H1 (cell line): ENCODE measurements around the gene KCNAB2. TPM values are rescaled to one million over a fixed set of nuclear protein-coding genes. Genes with fewer than 3 reads are reported as not detected.

Experiments used
- CBX8 ChIP-seq: fragments of 300-800, 300-1000 bp; sonication (generic); IDR thresholded peaks from 2 replicates; pipeline ENCODE4 v1.7.1; 2016; ENCODE audit warnings: low read depth, low read length, borderline replicate concordance
- CREB1 ChIP-seq: IDR thresholded peaks from 2 replicates; pipeline ENCODE4 v1.6.1; 2012; ENCODE audit warnings: inconsistent platforms
- CTCF ChIP-seq, 3 experiments: IDR thresholded peaks; 1 replicate in 2 of 3; 2 replicates in 1 of 3; pipeline versions ENCODE4 v1.5.1 to v1.6.1; 2011; ENCODE audit warnings: low read length in 3 of 3, mild to moderate bottlenecking in 3 of 3, inconsistent platforms in 2 of 3, low read depth in 1 of 3, moderate library complexity in 1 of 3; ENCODE audit not compliant: insufficient read depth in 1 of 3; ENCODE audit errors: control extremely low read depth in 1 of 3
- E2F6 ChIP-seq: IDR thresholded peaks from 2 replicates; pipeline ENCODE4 v1.6.1; 2012; ENCODE audit warnings: inconsistent platforms
- EP300 ChIP-seq, 2 experiments: IDR thresholded peaks; 1 replicate in 1 of 2; 2 replicates in 1 of 2; pipeline ENCODE4 v1.6.1; 2011 to 2012; ENCODE audit warnings: low read depth in 2 of 2, low read length in 2 of 2, mild to moderate bottlenecking in 2 of 2, borderline replicate concordance in 1 of 2, inconsistent platforms in 1 of 2, moderate library complexity in 1 of 2
- MAX ChIP-seq: IDR thresholded peaks from 2 replicates; pipeline ENCODE4 v1.6.1; 2012; ENCODE audit warnings: inconsistent platforms
- NANOG ChIP-seq: IDR thresholded peaks from 2 replicates; pipeline ENCODE4 v1.6.1; 2011; ENCODE audit warnings: low read length, low read depth, mild to moderate bottlenecking, inconsistent platforms; ENCODE audit not compliant: insufficient read depth, poor library complexity, severe bottlenecking
- RFX5 ChIP-seq: IDR thresholded peaks from 2 replicates; pipeline ENCODE4 v1.6.1; 2011; ENCODE audit warnings: low read depth, low read length, improper control_type of control experiment, borderline replicate concordance
- SIRT6 ChIP-seq: IDR thresholded peaks from one replicate; pipeline ENCODE4 v1.7.1; 2012; ENCODE audit warnings: low read length, inconsistent platforms
- SP2 ChIP-seq: IDR thresholded peaks from 2 replicates; pipeline ENCODE4 v1.6.1; 2012; ENCODE audit warnings: mild to moderate bottlenecking, low read length, inconsistent platforms
- SP4 ChIP-seq: IDR thresholded peaks from 2 replicates; pipeline ENCODE4 v1.6.1; 2012; ENCODE audit warnings: low read length, inconsistent platforms
- USF2 ChIP-seq: IDR thresholded peaks from 2 replicates; pipeline ENCODE4 v1.6.1; 2011; ENCODE audit warnings: low read length, improper control_type of control experiment
- YY1 ChIP-seq: IDR thresholded peaks from 2 replicates; pipeline ENCODE4 v1.6.1; 2011; ENCODE audit warnings: low read depth, mild to moderate bottlenecking, low read length
- polyA plus RNA-seq, 7 experiments: library from polyadenylated mRNA; depleted of rRNA in 3 of 7; stranded (reverse) in 5 of 7; unstranded in 2 of 7; fragments of >200 nt in 5 of 7; fragments of 200-250 nt in 2 of 7; gene quantifications; 1 replicate in 5 of 7; 2 replicates in 1 of 7; 4 replicates in 1 of 7; pipeline versions ENCODE4 v1.2.1 to v1.2.3, GENCODE V29; 2011 to 2013; ENCODE audit warnings: missing spikeins in 2 of 7, mixed read lengths in 2 of 7
- total RNA-seq: library from RNA; stranded (reverse); fragmentation: NEBNext Ultra II Directional; extraction: Animal tissue kit (Norgen Biotek cat#: 25700); gene quantifications from 2 replicates; pipeline ENCODE4 v1.2.1, GENCODE V29; 2021

Gene KCNAB2
- total and polyA plus RNA-seq, 2 of the 8 experiments (the other 6 are each of a cell fraction or from before 2014, with no cell fraction given), result 4.5 to 7.0 TPM

- TF ChIP-seq CBX8 (no peak), YY1 (no peak), CTCF (IDR thresholded peaks at IDR 0.05; ENCODE audit: control extremely low read depth in 1 of 3, insufficient read depth in 1 of 3, low read depth in 1 of 3, low read length in 3 of 3) (no peak), USF2 (peak; percentile 65; the same call in 1 of the 2 replicates), SP2 (no peak), RFX5 (no peak), CREB1 (0 out of 2 replicates have a peak, but pooled peaks have one; percentile 3), EP300 (IDR thresholded peaks at IDR 0.05; ENCODE audit: borderline replicate concordance in 1 of 2, low read depth in 2 of 2, low read length in 2 of 2) (no peak), NANOG (no peak), MAX (peak; percentile 99), SP4 (no peak), SIRT6 (no peak), E2F6 (peak; percentile 95)
- TF ChIP-seq, all 59 proteins: peak for 7
Observed at GRCh38 chr1:6127587-6128163, 82.0 kb downstream of the KCNAB2 start (continued).
